HUDEP-2 (cell line): ENCODE data around the gene CGNL1.

Source experiments
- DNase-seq, 76 experiments: peaks; one replicate each; lab custom pipeline; 2025; ENCODE audit not compliant: unreplicated experiment in 76 of 76; lab: John Stamatoyannopoulos, UW

Gene CGNL1

GRCh38 chr15:57586661-57587424 is 210.5 kb downstream of the CGNL1 start:
- no peak for DNase-seq

GRCh38 chr15:57589281-57589680 is 213.0 kb downstream of the CGNL1 start:
- no peak for DNase-seq

GRCh38 chr15:57589754-57590153 is 213.4 kb downstream of the CGNL1 start:
- no peak for DNase-seq

- DNase-seq = peak in 1 of 76 experiments; percentile 2
Observed at GRCh38 chr15:57591237-57591821, 215.0 kb downstream of the CGNL1 start.

- DNase-seq = peak in 17 of 76 experiments; percentile 2 to 35 (median 7)
Observed at GRCh38 chr15:57591822-57592367, 215.6 kb downstream of the CGNL1 start, which contains the start of gene MYZAP. MYZAP (plus strand) TSS chr15:57591904; CDS start chr15:57592035, 131 bp downstream.

- no peak for DNase-seq
Observed at GRCh38 chr15:57592426-57592825, 216.1 kb downstream of the CGNL1 start.

GRCh38 chr15:57592836-57593420 is 216.6 kb downstream of the CGNL1 start:
- DNase-seq = no peak

GRCh38 chr15:57594479-57594878 is 218.2 kb downstream of the CGNL1 start:
- no peak for DNase-seq

- no peak for DNase-seq
Observed at GRCh38 chr15:57595011-57595866, 218.9 kb downstream of the CGNL1 start.

- no peak for DNase-seq
Observed at GRCh38 chr15:57596301-57596855, 220.1 kb downstream of the CGNL1 start.

- DNase-seq = no peak
Observed at GRCh38 chr15:57596978-57597377, 220.7 kb downstream of the CGNL1 start.

- DNase-seq = no peak
Observed at GRCh38 chr15:57597431-57597830, 221.1 kb downstream of the CGNL1 start.

- DNase-seq = no peak
Observed at GRCh38 chr15:57598346-57598745, 222.0 kb downstream of the CGNL1 start.

- no peak for DNase-seq
Observed at GRCh38 chr15:57599296-57599810, 223.0 kb downstream of the CGNL1 start.

GRCh38 chr15:57600197-57600596 is 223.9 kb downstream of the CGNL1 start:
- no peak for DNase-seq
